Activated CD8-positive, alpha-beta memory T cell treated with anti-CD3 and anti-CD28 coated beads for 4 hours (primary cell): ENCODE data around the gene WHRN.

Source experiments
- DNase-seq, 2 donors: peaks; one replicate each; pipeline ENCODE4 v3.0.0-alpha.2; 2020; ENCODE audit warnings: low read depth in 2 of 2

WHRN gene

DNA sequence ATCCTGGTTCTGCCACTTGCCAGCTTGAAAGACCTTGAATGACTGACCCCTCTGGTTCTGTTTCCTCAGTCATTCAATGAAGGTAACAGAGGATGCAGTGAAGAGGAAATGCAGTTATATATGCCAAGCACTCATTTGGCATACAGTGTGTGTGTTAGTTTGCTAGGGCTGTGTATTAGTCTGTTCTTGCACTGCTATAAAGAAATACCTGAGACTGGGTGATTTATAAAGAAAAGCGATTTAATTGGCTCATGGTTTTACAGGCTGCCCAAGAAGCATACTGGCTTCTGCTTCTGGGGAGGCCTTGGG is 8.6 kb upstream of the WHRN start:
- DNase-seq, result no peak

DNA sequence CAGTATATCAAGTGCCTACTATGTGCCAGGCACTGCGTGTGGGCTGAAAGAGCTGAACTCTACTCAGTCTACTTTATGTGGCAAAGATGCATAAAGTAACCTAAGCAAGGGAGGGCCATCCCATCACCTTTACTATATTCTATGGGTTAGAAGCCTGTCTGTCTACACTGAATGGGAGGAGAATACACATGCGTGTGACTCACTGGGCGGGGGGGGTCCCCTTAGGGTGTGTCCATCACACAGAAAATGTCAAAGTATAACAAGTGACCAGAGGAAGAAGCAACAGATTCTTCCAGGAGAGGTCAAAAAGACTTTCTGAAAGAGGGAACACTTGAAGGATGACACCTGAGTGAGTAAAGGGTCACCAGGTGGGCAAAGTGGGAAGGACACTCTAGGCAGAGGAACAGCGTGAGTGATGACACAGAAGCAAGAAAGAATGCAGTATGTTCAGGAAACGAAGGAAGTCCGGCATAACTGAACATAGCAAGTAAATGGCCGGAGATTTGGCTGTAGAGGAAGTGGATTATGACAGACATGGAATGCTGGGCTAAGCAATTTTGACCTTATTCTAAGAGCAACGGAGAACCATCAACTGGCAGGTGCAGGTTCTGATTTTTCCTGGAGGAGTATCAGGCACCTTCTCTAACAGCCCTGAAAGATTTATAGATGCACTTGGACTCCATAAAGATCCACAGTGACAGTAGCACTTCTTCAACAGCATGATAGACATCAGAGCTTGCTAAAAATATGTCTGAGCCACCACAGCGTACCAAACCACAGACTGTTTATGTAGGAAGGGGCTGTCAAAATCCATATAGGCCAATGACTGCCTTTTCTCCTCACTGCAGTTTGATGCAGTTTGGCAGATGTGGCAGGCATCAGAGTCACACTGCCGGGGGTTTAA is 8.0 kb upstream of the WHRN start:
- DNase-seq, result no peak

DNA sequence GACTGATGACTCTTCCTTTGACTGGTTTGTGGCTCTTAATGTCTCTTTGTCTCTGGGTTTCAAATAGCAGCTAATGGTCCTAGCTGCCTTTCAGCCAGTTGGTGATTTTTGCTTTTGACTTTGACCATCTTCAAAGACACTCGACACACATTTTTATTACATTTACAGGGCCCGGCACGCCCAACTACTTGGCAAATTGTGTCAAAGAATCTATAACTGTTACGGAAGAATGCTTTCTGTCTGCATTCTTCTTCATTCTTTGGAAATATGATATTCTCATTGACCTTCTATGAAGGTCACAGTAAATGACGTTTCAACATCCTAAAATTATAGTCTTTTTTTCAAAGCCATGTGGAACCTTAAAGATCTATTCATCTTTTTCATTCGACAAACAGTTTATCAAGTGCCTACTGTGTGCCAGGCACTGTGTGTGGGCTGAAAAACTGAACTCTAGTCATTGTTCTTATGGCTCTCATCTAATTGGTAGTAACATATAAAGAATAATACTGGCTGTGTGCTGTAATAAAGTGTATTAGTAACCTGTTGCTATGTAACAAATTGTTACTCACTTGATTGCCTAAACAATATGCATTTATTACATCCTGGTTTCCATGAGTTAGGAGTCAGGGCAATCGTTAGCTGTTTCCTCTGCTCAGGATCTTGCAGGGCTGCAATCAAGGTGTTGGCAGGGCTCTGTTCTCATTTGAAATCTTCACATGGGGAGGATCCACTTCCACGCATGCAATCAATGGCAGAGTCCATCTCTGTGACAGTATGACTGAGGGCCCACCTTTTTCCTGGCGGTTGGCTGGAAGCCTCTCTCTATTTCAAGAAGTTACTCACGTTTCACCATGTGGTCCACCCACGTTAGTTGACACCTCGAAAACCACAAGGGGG is 7.0 kb upstream of the WHRN start:
- no peak for DNase-seq

DNA sequence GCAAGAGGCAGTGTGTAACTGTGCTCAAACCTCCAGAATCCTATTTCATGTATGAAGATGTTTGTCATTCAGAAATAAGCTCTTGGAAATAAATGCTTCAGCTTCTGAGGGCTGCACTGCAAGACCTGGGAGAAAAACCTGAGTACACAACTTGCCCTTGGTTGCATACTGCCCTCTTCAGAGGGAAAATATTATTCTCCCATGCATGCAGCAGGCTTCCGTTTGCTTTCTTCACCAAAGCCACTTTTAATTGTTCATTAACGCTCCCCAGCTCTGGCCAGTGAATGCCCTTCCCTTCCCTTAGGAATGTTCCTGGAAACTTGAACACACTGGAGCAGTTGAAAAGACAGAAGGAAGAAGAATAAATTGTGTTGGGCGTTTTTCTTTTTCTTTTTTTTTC is 2.5 kb upstream of the WHRN start:
- no peak for DNase-seq

DNA sequence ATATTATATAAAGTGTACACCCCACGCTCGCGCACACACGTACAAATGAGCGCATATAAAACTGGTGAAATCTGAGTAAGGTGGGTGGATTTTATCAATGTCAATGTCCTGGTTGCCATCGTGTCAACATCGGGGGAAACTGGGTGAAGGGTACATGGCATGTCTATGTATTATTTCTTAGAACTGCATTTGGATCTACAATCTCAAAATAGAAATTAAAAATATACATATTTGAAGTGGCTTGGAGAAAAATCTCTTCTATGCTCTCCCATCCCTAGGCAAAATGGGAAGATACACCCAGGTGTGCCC is 763 bp upstream of the WHRN start:
- no peak for DNase-seq

DNA sequence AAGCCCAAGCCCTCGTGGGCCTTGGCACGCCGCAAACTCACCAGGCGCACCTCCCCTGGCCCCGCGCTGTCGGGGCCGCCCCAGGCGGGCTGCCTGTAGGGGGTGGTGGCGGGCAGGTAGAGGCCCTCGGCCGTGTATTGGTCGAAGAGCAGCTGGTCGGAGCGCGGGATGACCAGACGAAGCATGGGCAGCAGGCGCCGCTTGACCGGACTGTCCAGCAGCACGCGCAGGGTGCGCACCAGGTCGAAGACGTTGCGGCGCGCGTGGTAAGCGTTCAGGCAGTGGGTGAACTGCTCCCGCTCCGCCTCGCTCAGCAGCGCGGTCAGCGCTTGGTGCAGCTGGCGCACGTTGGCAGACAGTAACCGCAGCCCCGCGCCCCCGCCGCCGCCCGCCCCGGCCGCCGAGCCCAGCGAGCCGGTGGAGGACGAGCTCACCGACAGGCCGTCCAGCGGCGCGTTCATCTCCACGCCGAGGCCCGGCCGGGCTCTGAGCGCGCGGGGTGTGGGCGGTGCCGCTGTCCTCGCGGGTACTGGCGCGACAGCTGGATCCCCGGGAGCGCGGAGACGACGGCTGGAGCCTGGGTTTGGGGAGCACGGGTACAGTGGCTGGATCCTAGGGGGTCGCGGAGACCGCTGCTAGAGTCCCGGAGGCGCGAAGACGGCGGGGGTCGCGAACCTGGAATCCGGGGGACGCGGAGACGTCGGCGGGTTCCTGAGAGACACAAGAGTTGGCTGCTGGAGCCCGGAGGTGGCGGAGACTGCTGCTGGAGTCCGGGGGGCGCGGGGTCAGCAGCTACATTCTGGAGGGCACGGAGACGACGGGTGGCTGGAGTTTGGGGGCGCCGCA is 709 bp downstream of the WHRN start:
- DNase-seq, result no peak

DNA sequence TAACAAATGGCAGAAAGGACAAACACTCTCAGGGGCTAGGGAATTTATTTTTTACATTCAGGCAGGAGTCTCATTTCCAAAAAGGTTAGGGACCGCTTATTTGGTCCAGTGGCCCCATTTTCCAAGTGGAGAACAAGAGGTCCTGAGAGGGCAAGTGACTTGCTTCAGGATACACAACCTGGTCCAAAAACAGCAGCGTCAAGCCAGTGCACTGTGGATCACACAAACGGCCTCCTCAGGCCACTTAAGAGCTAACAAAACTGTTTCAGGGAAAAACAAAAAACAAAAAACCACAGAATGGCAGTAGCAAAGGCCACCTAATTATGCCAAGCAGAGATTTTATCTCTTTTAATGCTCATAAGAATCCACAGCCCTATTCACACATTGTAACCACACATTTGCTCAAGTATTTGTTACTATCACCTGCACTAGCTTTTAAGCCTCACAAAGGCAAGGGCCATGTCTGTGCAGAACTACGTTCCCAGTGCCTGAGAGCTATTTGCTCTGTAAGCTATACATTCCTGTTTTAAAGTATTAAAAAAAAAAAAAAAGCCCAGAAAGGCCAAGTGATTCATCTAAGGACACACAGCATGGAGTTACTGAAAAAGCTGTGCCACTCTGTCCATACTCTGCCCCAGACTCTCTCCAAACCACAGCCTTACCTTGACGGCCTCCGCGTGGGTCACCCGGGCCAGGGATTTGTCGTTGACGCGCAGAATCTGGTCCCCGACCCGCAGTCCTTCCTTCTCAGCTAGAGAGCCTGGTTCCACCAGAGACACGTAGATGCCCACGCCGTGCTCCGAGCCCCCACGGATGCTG is 1.5 kb downstream of the WHRN start:
- DNase-seq, result no peak

DNA sequence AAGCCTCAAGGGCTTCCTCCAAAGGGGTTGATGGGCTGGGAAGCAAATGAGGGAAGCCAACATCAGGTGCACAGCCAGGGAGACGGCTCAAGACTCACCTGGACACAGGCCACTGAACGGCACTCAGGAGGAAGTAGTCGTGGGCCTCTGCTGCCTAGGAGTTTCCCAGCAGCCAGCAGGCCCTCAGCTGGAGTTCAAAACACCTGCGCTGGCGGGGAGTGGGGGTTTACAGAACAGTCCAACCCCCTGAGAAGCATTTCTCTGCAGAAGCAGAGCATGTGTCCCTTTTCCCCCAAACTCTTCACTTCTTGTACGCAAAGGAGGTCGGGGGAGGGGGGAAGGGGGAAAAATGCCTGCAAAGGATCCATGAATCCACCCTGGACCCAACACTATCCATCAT is 2.3 kb downstream of the WHRN start:
- no peak for DNase-seq

DNA sequence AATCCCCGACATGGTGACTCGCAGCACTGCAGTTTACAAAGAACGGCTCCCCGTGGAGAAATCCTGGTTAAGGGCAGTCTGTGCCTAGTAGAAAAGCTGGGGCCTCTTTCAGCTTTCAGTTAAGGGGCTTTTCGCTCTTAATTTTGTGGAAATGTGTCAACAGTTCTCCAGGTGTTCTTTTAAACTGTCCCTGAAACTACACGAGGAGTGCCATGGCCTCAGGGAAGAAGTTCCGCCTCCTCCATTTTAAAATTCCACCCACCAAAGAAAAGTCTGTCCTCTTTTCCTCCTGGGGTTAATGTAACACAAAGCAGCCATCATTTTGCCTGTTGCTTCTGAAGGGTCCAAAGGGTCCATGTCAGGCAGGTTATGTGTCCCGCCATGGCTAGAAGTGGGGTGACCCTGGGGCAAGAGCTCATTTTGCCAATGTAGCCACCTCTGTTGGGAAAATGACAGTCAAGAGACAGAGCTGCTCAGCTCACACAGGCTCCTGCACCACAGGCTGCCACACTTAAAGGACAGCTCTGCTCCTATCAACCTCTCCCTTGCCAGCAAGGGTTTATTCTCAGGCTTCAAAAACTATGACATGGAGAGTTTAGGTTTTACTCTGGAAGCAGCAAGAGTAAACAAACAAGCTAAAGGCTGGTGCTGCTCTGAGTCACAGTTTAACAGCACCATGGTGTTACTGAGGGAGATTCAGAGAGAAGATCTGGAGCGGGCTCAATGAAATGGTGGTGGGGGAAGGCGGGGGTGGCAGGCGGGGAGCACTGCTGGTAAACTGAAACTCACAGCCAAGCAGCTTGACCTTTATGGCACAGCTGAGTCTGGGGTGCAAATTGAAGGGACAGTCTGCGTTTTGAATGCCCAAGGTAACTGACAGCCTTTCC is 3.2 kb downstream of the WHRN start:
- DNase-seq, result no peak

DNA sequence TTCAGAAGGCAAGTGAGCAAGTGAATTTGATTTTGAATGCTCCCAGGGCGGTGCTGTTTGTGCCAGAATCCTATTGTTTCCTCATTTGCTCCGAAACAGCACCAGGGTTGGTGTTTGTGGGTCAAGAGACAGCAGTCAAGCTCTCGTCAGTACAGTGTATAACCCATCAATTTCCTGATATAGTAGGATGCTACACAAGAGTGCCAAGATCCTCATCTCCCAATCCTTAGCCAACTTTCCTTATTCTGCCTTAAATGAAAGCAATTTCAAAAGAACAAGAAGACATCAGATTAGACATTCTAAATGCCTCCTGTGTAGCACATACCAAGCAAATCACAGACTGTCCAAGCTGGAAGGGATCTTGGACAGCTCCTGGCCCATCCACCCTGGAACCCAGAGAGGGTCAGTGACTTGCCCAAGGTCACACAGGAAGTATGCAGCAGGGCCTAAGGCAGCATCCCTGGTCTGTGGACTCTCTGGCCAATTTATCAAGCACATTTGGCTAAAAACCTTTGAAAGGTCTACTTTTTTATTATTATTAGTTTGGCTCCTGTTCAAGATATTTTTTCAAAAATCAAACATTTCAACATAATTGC is 4.5 kb downstream of the WHRN start:
- no peak for DNase-seq

DNA sequence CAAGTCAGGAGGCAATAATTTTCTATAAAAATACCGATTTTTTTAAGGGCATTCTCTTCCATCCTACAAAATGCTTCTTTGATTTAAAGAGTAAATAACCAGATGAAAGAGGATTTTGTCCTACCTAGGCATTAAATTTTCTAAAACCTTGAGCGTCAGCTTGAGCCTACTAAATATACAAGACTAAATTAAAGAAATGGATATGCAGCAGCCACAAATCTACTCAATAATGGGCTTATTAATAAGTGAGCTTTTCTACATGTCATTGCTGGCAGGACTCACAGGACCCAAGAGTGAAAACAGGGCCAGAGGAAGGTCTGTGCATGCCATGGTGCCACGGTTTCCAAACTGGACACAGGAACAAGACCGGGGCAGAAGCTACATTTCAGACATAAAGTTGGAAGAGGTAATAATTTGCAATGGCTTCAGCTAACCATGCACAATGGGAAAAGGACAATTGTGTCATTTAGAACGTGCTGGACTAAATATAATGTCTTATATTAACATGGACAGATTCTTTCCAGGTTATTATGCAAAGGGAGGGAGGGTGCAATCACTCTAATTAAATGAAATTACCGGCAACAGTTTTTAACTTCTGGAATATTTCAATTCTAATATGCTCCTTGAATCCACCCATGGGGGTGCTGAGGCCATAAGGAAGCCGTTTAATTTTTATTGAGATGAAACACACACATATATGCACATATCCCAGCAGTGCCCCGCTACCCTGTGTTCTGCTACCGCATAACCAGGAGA is 5.2 kb downstream of the WHRN start:
- DNase-seq, result no peak

DNA sequence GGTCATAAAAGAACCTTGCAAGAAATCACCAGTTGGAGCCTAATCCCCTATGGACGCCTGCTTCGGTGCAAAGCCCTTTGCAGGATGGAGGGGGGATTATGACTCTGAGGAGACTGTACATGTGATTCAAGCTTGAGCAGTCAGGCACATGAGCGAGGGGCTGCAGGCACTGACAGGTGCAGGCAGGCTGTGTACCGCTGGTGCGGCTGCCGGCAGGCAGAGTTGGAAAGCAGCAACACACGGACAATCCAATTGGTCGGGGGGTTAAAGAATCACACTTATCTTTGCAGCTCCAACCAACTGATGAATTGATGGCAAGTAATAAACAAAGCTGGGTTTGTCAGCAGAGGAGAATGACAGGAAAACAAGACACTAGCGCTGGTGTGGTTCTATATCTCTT is 5.7 kb downstream of the WHRN start:
- DNase-seq, result no peak

DNA sequence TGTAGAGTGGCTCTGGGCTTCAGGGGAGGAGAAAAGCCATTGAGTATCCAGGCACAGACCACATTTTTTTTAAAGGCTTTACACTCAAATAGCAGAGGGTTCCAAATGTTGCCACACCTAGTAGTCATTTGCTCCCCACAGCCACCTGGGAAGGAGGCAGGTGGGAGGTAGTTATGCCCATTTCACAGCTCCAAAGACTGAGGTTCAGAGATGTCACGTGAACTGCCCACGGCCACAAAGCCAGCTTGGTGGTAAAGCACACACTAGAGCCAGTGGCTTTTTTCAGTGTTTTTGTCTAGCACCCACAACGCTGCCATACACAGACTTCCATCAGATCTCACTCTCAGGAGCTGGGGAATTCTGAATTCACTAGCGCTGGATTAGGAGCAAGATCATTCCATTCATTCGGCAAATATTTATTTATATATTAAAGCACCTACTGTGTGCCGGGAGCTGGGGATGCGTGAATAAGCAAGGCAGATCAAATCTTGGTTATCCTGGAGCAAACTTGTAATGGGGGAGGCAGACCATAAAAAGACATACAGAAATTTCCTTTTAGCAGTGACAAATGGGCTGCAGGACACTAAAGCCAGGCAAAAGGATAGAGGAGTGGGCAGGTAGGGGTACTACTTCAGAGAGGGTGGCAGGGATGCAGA is 7.4 kb downstream of the WHRN start:
- no peak for DNase-seq

DNA sequence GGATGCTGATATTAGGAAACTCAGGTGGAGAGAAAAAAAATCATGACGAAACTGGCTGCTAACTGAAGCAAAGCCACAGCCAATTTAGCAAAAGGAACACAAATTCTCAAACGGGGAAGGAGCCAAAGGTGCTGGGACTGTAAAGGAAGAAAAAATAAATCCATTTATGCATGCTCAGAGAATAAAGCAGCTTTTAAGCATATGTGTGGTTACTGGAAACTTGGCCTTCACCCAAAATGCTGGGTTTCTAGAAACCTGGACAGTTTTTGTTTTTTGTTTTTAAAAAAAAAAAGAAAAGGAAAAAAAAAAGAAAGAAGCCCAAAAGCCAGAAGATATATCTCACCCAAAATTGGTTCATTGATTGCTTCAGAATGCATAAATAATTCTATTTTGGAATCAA is 8.0 kb downstream of the WHRN start:
- no peak for DNase-seq

DNA sequence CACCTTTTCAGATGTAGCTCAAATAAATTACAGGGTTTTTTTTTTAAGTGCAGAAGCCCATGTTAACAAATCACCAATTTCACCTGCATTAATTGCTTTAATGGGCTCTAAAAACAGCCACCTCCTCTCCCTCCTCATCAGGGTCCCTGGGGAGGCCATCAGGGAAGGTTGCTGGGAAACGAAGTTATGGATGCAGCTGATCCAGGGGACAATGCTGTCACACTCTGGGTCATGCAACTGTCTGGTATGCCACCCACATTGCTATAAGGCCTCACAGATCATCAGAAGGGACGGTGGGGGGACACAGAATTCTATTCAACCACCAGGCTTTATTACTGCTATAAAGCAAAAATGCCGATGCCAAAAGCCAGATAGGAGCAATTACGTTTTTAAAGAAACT is 9.3 kb downstream of the WHRN start:
- DNase-seq, result no peak

DNA sequence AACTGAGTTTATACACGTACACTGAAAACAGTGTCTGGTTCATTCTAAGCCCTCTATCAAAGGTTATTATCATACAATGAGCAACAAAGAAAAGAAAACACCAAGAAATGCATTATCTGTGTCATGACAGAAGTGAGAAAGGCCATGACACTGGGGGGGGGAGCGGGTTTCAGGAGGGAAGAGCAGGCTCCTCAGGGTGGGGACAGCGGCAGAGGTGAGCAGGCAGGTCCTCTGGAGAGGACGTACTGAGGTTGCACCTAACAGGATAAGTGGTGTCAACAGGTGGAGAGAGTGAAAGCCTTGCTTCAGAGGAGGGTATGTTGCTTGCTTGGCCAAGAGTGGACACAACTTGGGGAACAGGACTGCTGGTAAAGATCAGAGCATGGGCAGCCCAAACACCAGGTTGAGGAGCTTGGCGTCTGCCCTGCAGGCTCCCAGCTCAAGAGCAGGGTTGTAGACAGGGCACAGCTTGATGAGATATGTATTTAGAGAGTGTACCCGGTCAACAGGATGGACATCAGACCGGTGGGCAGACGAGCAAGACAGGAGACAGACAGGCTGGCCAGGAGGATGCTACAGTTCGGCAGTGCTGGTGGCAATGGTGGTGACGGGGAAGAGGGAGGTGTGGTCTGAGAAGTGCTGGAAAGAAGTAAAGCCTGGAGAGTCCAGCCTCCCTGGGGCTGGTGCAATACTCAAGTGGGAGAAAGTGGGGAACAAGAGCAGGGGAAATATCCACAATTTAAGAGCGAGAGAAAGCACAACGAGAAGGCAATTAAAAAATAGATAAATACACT is 10.3 kb downstream of the WHRN start:
- DNase-seq, result no peak

DNA sequence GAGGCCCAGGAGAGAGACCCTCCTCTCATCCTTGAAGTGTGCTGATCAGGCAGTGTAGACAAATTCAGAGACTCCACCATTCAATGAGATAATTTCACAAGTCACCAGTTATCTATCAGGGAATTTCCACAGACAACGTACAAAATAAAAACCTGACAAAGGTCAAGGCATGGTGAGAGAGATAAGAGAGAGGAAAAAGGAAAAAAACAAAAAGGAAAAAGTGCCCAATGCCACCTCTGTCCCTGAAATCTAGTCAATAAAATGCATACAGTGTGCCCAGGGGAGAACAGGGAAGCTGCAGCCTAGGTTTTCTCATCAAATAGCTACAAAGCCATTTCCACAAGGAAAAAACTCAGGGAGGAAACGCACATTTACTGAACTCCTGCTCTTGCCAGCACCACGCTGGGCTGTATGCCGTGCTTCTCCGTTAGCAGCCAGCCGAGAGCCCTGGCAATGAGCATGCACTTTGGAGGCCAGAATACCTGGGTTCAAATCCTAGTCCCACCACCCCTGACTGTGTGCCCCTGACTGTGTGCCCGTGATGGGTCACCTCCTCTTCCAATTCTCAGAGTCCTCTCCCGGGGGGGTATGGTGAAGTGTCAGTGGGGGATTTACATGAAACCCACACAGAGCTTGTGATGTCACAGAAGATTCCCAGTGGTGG is 11.6 kb downstream of the WHRN start:
- DNase-seq, result no peak
